NCI-H524 (cell line): ENCODE measurements around the gene MBOAT2.

Experiments used
- DNase-seq, 2 experiments: peaks; one replicate each; lab custom pipeline; 2025; lab: John Stamatoyannopoulos, UW

MBOAT2 gene

GRCh38 chr2:8858264-8858663, 145.2 kb downstream of the MBOAT2 start:
- DNase-seq: no peak

DNA sequence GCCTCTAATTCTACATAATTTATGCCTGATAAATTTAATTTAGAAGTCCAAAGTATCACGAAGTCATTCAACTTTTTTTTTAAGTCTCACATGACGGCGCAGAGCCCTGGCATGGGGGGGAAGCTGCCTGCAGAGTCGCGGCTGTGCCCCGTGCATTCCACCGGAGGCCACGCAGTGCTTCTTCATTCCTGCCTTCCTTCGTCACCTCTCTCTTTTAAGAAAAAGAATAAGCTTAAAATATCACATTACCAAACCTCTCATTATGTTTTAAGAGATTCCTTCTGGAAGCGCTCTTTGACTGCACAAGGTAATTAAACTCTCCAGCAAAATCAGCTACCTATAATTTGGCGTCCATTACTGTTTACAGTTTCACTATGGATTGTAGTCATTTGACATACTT, 145.8 kb downstream of the MBOAT2 start:
- no peak for DNase-seq

GRCh38 chr2:8856176-8856575, 147.3 kb downstream of the MBOAT2 start:
- DNase-seq: no peak

DNA sequence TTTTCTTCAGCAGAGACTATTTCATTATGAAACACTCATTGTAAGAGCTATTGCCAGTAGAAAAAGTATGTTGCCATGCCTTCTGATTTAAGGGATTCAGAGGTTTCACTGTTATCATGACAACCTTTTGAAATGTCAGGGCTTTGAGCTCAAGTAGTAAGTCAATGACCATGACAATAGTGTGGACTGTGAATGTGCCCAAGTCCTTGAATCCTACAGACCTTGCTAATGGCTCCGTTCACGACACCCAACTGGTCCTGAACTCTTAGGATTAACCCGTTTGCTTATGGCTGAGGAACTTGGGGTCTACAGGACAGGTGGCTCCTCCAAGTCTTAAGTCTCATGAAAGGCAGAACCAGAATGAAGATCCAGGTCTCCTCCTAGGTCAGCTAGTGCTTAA, 148.5 kb downstream of the MBOAT2 start:
- DNase-seq: no peak

DNA sequence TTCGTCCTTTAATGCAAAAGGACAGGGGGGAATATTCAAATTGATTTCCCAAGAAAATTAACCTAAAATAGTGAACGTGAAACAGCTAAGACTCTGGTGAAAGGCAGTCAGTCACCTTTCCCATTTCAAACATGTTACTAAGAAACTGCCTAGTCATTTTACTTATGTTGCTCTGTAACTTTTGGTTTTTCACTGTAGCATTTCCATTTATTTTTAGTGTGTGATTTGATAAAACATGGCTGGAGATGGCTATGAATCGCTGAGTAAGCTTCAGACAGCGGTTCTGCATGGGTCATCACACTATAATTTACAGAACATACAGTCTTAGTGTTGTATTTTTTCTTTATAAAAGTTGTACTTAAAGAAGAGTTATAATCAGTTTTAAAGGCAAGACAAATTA, 150.1 kb downstream of the MBOAT2 start:
- DNase-seq: no peak

- DNase-seq: no peak
Observed at GRCh38 chr2:8851811-8852560, 151.5 kb downstream of the MBOAT2 start.

DNA sequence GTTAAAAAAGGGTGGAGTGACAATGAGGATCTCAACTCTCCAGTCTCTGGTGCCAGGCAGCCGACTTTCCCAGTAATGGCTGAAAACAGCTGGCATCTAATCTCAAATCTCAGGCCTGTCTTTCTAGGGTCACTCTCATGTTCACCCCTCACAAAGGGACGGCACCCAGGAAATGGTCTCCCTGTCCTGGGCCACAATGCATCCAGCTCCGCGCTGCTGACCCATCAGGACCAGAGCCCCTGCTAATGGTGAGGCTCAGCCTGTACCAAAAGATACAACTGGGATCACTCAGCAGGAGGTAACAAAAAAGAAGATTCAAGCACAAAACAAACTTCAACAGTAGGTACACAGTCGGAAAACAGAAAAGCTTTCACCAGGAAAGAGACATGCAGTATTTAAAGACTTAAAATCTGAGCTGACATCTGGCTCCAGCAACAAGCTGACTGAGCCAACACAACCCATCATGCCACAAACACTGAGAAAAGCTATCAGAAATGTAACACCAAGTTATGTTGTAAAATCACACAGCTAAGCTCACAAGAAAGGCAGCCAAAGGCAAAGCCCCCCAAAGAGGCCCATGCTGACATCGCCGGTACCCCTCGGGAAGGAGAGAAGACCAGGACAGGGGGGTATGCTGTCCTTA, 152.5 kb downstream of the MBOAT2 start:
- no peak for DNase-seq

DNA sequence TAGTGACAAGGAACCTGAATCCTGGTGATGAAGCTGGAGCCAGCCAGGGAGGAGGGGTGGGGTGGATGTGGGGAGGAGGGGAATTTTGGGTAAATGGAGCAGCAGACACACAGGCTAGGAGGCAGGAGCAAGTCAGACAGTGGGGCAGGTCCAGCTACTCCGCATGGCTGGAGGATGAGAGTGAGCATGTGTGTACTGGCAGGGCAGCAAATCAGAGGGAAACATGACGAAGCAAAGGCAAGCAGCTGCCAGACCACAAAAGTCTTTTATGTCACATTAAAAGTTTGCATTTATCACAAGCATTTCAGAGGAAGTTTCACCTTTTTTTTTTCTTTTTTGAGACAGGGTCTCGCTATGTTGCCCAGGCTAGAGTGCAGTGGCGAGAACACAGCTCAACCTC, 154.2 kb downstream of the MBOAT2 start:
- no peak for DNase-seq

- DNase-seq: no peak
Observed at GRCh38 chr2:8848328-8849100, 155.0 kb downstream of the MBOAT2 start.

DNA sequence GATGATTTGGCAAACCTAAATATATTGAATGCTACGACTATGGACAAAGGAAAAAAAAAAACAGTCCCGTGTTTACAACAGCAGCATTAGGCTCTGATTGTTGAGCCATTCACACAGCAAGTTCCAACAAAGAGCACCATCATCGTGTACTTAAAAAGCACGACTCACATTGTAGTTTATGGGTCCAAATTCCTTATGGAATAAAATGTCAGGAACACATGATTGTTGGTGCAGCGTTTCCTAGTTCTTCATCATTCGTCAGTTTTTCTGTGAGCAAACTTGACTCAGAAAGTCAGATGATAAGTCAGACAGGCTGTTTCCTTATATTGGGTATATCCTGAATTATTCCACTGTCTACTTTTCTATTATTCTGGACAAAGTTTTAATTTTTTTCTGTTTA, 156.1 kb downstream of the MBOAT2 start:
- no peak for DNase-seq

- no peak for DNase-seq
Observed at GRCh38 chr2:8841932-8842331, 161.6 kb downstream of the MBOAT2 start.

DNA sequence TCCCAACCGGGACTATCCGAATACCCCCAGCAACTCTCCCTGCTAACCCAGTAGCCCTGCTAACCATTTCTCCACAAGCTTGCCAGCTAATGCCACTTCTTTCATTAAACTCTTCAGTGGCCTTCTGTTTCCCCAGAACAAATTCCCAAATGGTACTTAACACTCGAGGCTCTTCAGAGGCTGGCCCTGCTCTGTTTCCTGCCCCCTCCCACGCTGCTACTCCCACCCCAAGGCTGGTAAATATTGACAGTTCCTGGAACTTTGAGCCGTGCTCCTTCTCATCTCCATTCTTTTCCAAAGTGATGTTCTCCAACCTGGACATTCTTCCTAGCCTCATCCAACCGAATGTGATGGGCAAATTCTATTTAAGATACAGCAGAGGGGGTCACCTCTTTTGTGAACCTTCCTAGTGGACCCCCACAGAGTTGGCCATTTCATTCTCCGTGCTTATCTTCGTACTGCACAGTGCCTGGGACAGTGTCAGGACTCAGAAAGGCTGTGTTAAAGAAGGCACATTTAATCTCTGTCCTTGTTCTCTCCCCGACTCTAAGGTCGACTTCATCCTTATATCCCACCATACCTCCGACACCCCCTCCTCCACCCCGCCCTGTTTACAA, 162.9 kb downstream of the MBOAT2 start:
- DNase-seq: no peak

GRCh38 chr2:8839189-8839965, 164.1 kb downstream of the MBOAT2 start:
- no peak for DNase-seq

DNA sequence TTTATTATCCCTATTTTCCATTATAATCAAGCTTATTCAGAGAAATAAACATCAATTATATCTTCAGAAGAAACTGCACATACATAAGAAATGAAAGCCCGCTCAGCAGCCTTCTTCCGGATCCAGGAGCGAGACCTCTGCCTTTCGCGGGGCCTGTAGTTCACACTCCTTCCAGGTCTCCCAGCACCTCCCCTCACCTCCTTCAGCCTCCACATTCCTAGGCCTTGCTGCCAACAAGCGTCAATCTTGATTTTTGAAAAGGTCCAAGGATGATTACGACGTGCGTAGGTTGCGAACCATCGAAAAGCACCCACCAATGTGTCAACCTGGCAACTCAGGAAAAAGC, 165.7 kb downstream of the MBOAT2 start:
- DNase-seq: no peak

- DNase-seq: peak; percentile 71 to 83
Observed at GRCh38 chr2:8836971-8837794, 166.3 kb downstream of the MBOAT2 start, which contains the start of gene KIDINS220. Gene KIDINS220, minus strand, starts transcription at chr2:8837613. Its CDS starts 10,520 bp downstream, at chr2:8827093.

DNA sequence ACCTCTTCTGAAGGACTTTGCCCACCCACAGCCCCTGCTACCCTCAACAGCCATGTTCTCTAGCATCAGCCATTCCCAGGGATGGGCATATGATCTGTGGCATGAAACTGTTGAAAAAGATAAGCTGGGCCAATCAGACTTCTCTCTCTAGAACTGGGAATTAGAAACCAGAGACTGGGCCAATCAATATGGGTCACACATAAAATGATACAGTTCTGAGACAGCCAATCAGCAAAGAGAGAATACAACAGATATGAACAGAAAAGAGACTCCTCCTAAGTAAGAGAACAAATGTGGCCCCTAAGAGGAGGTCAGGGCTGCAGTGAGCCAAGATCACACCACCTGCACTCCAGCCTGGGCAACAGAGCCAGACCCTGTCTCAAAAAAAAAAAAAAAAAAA, 168.2 kb downstream of the MBOAT2 start:
- DNase-seq: no peak

DNA sequence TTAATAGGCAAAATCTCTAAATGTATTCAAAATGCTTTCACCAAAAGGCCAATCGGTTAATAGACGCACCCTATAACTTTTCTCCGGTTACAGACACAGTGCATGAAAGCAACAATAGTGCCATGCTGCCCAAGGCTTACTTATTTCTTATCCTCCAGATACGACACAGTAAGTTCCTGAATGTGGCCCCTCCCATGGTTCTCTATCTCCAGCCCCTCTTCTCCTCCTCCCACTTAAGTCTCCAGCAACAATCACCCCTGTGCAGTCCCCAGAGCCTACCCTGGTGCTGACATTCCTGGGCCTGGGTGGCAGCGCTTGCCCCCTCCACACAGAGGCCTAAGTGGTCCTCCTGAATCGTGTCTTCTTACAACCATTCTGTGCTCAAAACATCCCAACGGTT, 169.6 kb downstream of the MBOAT2 start:
- DNase-seq: no peak

GRCh38 chr2:8831516-8831915, 172.0 kb downstream of the MBOAT2 start:
- DNase-seq: no peak

DNA sequence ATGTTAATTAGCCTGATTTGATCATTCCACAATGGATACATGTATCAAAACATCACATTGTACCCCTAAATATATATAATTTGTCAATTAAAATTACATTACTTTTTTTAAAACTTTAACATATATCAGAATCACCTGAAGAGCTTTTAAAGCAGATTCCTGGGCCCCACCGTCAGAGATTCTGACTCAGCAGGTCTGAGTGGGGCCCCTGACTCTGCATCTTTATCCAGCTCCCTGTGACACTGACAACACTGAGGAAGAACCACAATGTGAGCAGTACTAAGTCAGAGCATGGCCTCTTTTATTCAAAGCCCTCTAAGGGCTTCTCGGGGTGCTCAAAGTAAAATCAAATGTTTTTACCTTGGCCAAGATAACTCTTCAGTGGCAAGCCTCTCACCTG, 175.8 kb downstream of the MBOAT2 start:
- no peak for DNase-seq

GRCh38 chr2:8822218-8822617, 181.3 kb downstream of the MBOAT2 start:
- DNase-seq: no peak
